HG03432 (cell line): ENCODE results near the gene GPR62.

ENCODE experiments used
- ATAC-seq: cut with Tn5 transposase; IDR thresholded peaks from one replicate; pipeline ENCODE4 v1.9.1; 2021; ENCODE audit warnings: mild to moderate bottlenecking, moderate library complexity; ENCODE audit not compliant: unreplicated experiment

GPR62 gene

DNA sequence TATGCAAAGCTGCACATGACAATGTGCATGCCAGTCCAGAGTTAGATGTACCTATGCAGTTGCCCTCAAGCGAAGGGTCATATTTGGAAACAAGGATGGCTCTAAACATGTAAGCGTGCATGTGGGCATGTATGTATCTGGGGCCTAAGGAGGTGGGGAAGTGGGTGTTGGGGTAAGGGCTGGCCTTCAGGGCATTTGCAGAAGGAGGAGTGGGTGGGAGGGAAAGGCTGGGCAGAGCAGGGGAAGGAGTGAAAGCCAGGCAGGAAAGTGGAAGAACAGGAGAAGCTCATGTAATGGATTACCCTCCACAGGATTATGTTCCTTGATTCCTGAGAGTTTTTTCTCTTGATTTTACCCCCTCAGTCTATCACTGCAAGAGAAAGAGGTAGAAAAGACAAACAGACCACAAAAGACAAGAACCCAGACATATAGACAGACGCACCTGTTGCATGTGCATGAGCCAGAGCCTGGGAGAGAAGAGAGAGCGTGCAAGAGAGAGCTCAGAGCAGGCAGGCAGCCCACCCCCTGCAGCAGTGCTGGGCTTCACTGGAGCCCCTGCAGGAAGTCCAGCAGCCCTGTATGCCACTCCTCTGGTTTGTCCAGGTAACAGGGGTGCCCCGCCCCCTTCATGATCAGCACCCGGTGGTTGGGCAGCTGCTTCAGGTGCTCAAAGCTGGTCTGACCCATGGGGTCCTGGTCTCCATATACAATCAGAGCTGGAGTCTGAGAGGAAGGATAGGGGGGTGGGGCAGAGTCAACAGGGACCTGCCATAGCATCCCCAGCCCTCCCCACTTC, 13.9 kb downstream of the GPR62 start:
- no peak for ATAC-seq

DNA sequence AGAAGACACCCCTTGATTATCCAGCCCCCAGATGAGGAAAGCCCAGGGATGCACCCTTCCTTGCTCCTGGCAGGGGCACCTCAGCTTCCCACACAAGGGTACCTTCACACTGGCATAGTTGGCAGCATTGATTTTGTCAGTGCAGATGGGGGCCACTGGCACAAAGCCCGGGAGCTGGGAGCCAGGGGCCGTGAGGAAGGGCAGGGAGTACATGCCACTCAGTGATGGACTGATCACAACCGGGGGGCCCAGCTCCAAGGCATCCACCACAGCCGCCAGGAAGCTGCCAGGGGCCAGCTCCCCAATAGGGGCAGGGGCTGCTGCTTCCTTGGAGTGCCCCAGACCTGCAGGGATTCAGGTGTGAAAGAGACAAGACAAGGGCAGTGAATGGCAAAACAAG, 14.7 kb downstream of the GPR62 start:
- no peak for ATAC-seq

- ATAC-seq: no peak
Measured at GRCh38 chr3:51970606-51971300, 15.6 kb downstream of the GPR62 start.

DNA sequence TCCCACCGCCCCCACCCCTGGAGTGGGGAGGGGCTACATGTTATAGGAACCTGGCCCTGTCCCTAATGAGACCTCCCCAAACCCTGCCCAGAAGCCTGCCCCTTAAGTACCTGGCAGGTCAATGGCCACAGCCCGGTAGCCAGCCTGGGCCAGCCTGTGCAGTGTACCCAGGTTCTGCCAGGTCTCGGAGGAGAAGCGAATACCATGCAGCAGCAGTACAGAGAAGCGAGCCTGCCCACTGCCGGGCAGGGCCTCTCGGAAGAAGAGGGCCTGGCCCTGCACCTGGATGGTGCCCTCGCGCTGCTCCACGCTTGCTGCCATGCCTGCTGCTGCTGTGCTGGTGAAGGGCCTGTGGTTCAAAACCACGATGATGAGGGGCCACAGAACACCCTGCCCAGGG, 16.2 kb downstream of the GPR62 start:
- ATAC-seq: no peak

- ATAC-seq: peak; percentile 4
Measured at GRCh38 chr3:51974277-51974962, 19.2 kb downstream of the GPR62 start.

DNA sequence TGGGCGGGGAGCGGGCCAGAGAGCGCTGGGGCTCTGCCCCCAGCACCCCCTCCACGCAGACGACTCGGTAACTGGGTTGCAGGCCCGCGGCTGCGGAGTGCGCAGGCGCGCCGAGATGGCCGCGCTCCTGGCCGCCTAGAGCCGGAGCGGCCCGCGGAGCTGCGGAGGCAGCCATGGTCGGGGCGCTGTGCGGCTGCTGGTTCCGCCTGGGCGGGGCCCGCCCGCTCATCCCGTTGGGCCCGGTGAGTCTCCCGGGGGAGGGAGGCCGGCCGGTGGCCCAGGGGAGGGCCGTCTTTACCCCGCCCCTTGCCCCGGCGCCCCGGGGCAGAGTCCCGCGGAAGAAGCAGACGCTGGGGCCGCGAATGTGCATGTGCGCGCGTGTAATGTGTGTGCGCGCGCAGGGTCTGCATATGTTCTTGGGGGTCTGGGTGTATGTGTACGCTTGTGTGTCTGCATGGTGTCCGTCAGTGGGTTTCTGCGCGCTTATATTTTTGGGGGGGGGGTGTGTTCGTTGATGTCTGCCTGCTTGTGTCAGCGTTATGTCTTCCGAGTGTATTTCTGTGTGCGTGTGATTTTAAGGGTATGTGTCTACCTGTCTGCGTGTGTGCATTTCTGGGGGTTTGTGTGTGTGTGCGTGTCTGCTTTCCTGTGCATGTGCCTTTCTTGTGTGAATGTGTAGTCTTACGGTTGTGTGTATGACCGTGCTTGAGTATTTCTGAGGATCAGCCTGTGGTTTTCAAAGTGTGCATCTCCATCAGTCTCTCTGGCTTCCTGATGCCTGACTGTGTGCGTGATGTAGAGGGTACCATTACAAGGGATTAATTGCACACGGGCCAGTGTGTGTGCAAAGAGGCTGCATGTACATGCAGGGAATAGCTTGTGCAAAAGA, 20.0 kb downstream of the GPR62 start, which contains the start of gene ABHD14A:
ABHD14A (plus strand) TSS at position 102 of the 889 bp plus-strand sequence; CDS start at position 174, 72 bp downstream.
- ATAC-seq: peak; percentile 64

DNA sequence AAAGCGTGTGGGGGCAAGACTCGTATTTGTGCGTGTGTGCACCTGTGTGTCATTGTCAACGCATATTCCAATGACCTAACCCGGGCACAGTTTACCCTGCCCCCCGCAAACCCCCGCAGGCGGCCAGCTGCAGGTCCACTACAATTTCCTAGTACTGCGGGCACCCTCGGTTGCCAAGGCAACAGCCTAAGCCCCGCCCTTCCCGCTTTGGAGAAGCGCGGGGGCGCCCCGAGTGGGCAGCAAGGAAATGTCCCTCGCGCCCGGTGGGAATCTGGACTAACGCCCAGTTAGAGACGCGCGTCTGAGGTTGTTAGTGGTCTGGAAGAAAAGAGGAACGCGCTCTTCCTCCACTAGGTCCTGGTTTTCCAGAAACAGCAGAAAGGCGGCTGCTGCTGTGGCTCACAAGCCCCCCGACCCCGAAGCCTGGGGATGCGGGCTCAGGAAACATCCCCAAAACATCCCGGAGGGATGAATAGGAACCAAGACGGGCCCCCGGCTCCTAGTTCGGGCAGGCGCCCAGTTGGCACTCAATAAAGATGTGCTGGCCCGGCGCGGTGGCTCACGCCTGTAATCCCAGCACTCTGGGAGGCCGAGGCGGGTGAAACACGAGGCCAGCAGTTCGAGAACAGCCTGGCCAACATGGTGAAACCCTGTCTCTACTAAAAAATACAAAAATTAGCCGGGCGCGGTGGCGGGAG, 20.8 kb downstream of the GPR62 start:
- no peak for ATAC-seq

DNA sequence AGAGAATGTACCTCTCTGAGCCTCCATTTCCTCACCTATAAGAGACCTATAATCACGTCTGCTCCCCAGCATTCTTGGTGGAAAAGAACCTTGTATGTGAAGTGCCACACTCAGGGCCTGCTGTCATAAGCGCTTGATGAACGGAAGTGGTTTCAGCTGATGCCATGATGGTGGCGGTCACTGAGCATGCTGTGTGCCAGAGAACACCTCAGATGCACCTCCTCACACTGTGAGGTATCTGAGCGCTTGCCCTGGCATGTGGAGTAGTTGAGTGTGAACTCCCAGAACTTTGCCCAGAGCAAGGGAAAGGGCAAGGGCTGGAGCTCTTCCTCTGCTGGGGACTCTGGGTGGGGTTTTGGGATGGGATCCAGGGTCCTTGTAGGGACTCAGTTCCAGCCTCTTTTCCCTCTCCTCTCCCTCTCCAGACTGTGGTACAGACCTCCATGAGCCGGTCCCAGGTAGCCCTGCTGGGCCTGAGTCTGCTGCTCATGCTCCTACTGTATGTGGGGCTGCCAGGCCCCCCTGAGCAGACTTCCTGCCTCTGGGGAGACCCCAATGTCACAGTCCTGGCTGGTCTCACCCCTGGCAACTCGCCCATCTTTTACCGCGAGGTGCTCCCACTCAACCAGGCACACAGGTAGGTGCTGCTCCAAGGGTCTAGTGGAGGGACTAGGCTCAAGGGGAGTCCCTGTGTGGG, 22.4 kb downstream of the GPR62 start:
- ATAC-seq: no peak

DNA sequence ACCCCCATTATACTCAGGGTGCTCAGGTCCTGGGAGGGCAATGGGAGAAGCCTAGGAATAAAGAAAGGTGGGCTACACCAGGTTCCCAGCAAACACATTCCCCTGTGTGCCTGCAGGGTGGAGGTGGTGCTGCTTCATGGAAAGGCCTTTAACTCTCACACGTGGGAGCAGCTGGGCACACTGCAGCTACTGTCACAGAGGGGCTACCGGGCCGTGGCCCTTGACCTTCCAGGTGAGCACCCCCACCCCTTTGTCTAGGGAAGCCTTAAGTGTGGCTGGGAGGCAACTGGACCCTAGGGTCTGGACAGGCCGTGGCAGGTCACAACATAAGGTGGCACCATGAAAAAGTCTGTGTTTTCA, 22.9 kb downstream of the GPR62 start:
- ATAC-seq: no peak

- no peak for ATAC-seq
Measured at GRCh38 chr3:51980253-51980652, 25.1 kb downstream of the GPR62 start.

DNA sequence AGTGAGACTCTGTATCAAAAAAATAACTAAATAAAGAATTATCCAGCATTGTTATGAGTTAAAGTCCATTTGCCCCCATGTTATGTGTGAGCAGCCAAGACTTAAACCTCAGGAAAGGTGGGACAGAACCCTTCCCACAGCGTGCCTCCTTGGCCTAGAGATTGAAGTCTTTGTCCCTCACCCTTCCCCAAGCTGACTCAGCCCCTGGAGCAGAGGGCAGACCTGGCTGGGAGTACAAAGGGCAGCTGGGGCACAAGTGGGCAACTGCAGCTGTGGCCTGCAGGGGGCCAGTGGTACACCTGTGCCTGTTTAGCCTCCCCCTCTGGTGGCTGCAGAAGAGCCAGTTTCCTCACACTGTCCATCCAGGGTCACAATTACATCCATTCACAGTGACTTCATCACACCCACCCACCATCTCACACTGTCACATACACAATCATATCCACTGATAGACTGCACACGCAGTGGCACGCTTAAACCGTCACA, 27.2 kb downstream of the GPR62 start:
- ATAC-seq: peak; percentile 49

- ATAC-seq: peak; percentile 76
Measured at GRCh38 chr3:51982838-51983577, 27.8 kb downstream of the GPR62 start, which contains the start of gene ACY1. Gene ACY1 (plus strand): TSS chr3:51983535. CDS start chr3:51984065, 530 bp downstream.

- ATAC-seq: no peak
Measured at GRCh38 chr3:51983578-51984268, 28.5 kb downstream of the GPR62 start.

- ATAC-seq: no peak
Measured at GRCh38 chr3:51984269-51984647, 29.1 kb downstream of the GPR62 start.

- no peak for ATAC-seq
Measured at GRCh38 chr3:51985063-51985462, 29.9 kb downstream of the GPR62 start.

GRCh38 chr3:51986010-51986947, 31.1 kb downstream of the GPR62 start:
- no peak for ATAC-seq

DNA sequence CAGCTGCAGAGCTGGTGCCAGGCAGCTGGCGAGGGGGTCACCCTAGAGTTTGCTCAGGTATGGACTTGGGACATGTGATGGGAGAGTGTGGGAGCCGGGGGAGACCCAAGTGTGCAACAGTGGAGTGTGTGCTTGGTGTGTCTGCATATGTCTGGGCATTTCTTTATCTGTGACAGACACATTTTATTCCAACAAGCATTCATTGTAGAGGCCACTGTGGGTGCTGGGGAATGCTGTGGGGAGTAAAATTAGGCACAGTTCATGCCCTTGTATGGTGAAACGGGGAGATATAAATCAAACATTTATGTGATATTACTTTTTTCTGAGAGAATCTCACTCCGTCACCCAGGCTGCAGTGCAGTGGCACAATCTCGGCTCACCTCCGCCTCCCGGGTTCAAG, 32.4 kb downstream of the GPR62 start:
- ATAC-seq: no peak
